ENCODE data around the gene MPV17. TPM values are rescaled to one million over a fixed set of nuclear protein-coding genes. Genes with fewer than 3 reads are reported as not detected.
A peak's percentile ranks its signal among the peaks of the same experiment; 100 is the strongest.

Gene MPV17
- total and polyA plus RNA-seq, 2 of the 13 experiments (the other 11 are each of a cell fraction or from before 2014, with no cell fraction given) = 48.9 to 129 TPM

DNA sequence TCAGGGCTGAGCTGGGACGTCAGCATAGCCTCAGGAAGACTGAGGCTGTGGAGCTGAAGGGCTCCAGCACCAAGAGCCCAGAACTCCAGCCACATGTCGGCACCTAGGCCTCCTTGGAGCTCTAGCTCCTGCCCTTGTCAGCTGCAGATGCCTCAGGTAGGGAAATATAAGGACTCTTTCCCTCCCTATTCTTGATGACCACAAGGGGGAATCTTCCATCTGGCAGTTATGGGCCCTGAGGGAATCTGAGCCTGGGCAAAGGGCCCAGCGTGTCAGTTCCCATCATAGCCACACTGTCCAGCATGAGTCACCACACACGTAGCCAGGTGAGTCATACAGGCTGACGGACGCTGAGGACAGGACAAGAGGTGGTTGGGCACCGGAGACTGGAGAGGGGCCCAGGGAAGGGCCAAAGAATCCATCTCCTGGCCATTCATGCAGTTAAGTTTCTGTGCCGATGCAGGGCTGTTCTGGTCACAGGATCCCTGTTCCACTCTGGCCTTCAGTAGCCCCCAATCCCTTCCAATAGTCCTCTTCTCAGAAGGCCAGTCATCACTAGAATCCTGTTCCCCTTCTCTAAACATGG lies 1.8 kb downstream of the MPV17 start (continued):
- TF ChIP-seq, protein P1, sequence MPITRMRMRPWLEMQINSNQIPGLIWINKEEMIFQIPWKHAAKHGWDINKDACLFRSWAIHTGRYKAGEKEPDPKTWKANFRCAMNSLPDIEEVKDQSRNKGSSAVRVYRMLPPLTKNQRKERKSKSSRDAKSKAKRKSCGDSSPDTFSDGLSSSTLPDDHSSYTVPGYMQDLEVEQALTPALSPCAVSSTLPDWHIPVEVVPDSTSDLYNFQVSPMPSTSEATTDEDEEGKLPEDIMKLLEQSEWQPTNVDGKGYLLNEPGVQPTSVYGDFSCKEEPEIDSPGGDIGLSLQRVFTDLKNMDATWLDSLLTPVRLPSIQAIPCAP (CRISPR knock-in tag; IDR thresholded peaks at IDR 0.05; ENCODE audit: low read depth) = no peak
- no peak for TF ChIP-seq IKZF1 (IDR thresholded peaks at IDR 0.05)
- TF ChIP-seq, protein P2, sequence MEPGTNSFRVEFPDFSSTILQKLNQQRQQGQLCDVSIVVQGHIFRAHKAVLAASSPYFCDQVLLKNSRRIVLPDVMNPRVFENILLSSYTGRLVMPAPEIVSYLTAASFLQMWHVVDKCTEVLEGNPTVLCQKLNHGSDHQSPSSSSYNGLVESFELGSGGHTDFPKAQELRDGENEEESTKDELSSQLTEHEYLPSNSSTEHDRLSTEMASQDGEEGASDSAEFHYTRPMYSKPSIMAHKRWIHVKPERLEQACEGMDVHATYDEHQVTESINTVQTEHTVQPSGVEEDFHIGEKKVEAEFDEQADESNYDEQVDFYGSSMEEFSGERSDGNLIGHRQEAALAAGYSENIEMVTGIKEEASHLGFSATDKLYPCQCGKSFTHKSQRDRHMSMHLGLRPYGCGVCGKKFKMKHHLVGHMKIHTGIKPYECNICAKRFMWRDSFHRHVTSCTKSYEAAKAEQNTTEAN (CRISPR knock-in tag; conservative IDR thresholded peaks at IDR 0.05) = no peak
- TF ChIP-seq ZNF883 (CRISPR knock-in tag; IDR thresholded peaks at IDR 0.05; ENCODE audit: not compliant biosample characterization) = no peak
- TF ChIP-seq PRDM4 (CRISPR knock-in tag; IDR thresholded peaks at IDR 0.05; ENCODE audit: borderline replicate concordance) = no peak
- TF ChIP-seq RAD21 (CRISPR knock-in tag; IDR thresholded peaks at IDR 0.05) = peak; percentile 87
- no peak for TF ChIP-seq ZNF713 (CRISPR knock-in tag; IDR thresholded peaks at IDR 0.05)
- TF ChIP-seq HOXA7 (CRISPR knock-in tag; IDR thresholded peaks at IDR 0.05) = no peak
- TF ChIP-seq MEIS1 (CRISPR knock-in tag; IDR thresholded peaks at IDR 0.05; ENCODE audit: borderline replicate concordance) = peak; percentile 89; the same call in 1 of the 2 replicates
- no peak for TF ChIP-seq ZSCAN22 (CRISPR knock-in tag; IDR thresholded peaks at IDR 0.05)
- TF ChIP-seq ZFP90 (CRISPR knock-in tag; IDR thresholded peaks at IDR 0.05; ENCODE audit: borderline replicate concordance) = 0 out of 2 replicates have a peak, but pooled peaks have one; percentile 50
- TF ChIP-seq, protein P3, sequence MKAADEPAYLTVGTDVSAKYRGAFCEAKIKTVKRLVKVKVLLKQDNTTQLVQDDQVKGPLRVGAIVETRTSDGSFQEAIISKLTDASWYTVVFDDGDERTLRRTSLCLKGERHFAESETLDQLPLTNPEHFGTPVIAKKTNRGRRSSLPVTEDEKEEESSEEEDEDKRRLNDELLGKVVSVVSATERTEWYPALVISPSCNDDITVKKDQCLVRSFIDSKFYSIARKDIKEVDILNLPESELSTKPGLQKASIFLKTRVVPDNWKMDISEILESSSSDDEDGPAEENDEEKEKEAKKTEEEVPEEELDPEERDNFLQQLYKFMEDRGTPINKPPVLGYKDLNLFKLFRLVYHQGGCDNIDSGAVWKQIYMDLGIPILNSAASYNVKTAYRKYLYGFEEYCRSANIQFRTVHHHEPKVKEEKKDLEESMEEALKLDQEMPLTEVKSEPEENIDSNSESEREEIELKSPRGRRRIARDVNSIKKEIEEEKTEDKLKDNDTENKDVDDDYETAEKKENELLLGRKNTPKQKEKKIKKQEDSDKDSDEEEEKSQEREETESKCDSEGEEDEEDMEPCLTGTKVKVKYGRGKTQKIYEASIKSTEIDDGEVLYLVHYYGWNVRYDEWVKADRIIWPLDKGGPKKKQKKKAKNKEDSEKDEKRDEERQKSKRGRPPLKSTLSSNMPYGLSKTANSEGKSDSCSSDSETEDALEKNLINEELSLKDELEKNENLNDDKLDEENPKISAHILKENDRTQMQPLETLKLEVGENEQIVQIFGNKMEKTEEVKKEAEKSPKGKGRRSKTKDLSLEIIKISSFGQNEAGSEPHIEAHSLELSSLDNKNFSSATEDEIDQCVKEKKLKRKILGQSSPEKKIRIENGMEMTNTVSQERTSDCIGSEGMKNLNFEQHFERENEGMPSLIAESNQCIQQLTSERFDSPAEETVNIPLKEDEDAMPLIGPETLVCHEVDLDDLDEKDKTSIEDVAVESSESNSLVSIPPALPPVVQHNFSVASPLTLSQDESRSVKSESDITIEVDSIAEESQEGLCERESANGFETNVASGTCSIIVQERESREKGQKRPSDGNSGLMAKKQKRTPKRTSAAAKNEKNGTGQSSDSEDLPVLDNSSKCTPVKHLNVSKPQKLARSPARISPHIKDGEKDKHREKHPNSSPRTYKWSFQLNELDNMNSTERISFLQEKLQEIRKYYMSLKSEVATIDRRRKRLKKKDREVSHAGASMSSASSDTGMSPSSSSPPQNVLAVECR (CRISPR knock-in tag; IDR thresholded peaks at IDR 0.05; ENCODE audit: borderline replicate concordance) = peak; percentile 87; the same call in 1 of the 2 replicates
- TF ChIP-seq SMAD9 (CRISPR knock-in tag; IDR thresholded peaks at IDR 0.05) = 0 out of 2 replicates have a peak, but pooled peaks have one; percentile 72
- peak; percentile 29; the same call in 1 of the 2 replicates for TF ChIP-seq NFYB (CRISPR knock-in tag; IDR thresholded peaks at IDR 0.05)
- TF ChIP-seq KLF11 (CRISPR knock-in tag; IDR thresholded peaks at IDR 0.05) = peak; percentile 82; the same call in 1 of the 2 replicates
- TF ChIP-seq HDAC1 (CRISPR knock-in tag; IDR thresholded peaks at IDR 0.05) = peak; percentile 80; the same call in 1 of the 2 replicates
- peak; percentile 88; the same call in 1 of the 2 replicates for TF ChIP-seq ETV5 (CRISPR knock-in tag; IDR thresholded peaks at IDR 0.05; ENCODE audit: borderline replicate concordance)
- 0 out of 2 replicates have a peak, but pooled peaks have one; percentile 14 for TF ChIP-seq NFE2L1 (CRISPR knock-in tag; IDR thresholded peaks at IDR 0.05; ENCODE audit: borderline replicate concordance)
- no peak for TF ChIP-seq KAT2B (IDR thresholded peaks at IDR 0.05; ENCODE audit: borderline replicate concordance, low read depth, low read length)
- peak in 1 of 2 experiments; percentile 84; a peak in 2 of 4 replicates for TF ChIP-seq KLF16 (CRISPR knock-in tag; IDR thresholded peaks at IDR 0.05)
- peak; percentile 92 for TF ChIP-seq GATAD2A (CRISPR knock-in tag; IDR thresholded peaks at IDR 0.05)
- TF ChIP-seq BRCA1 (CRISPR knock-in tag; IDR thresholded peaks at IDR 0.05) = no peak

Measured in HepG2 (cell line).